Endothelial cell (in vitro differentiated cells): ENCODE results near the gene ARHGAP44. TPM values are rescaled to one million over a fixed set of nuclear protein-coding genes. Genes with fewer than 3 reads are reported as not detected.

ENCODE experiments used
- DNase-seq: peaks from one replicate; pipeline ENCODE4 v3.0.0; 2021; ENCODE audit warnings: low spot score
- H3K27ac Mint-ChIP-seq: one replicate; pipeline ENCODE4 v1.8.0; 2021; ENCODE audit warnings: mixed read lengths, inconsistent platforms; ENCODE audit not compliant: unreplicated experiment
- H3K27me3 Mint-ChIP-seq: one replicate; pipeline ENCODE4 v1.8.0; 2021; ENCODE audit warnings: mild to moderate bottlenecking, moderate library complexity, mixed read lengths, inconsistent platforms; ENCODE audit not compliant: unreplicated experiment
- H3K36me3 Mint-ChIP-seq: one replicate; pipeline ENCODE4 v1.8.0; 2021; ENCODE audit warnings: mild to moderate bottlenecking, low read depth, mixed read lengths, inconsistent platforms; ENCODE audit not compliant: unreplicated experiment
- H3K4me1 Mint-ChIP-seq: one replicate; pipeline ENCODE4 v1.8.0; 2021; ENCODE audit warnings: mild to moderate bottlenecking, mixed read lengths, inconsistent platforms; ENCODE audit not compliant: unreplicated experiment
- H3K4me3 Mint-ChIP-seq: one replicate; pipeline ENCODE4 v1.8.0; 2021; ENCODE audit warnings: mild to moderate bottlenecking, mixed read lengths, inconsistent platforms; ENCODE audit not compliant: unreplicated experiment
- H3K9me3 Mint-ChIP-seq: one replicate; pipeline ENCODE4 v1.8.0; 2021; ENCODE audit warnings: mixed read lengths, inconsistent platforms; ENCODE audit not compliant: unreplicated experiment
- CTCF ChIP-seq: fragments of 200-600 bp; sonication (generic); IDR thresholded peaks from one replicate; pipeline ENCODE4 v1.5.0; 2021; ENCODE audit warnings: antibody characterized with exemption; ENCODE audit not compliant: unreplicated experiment
- total RNA-seq: library from RNA; stranded (reverse); fragmentation: NEBNext Ultra II Directional; extraction: Animal tissue kit (Norgen Biotek cat#: 25700); gene quantifications from one replicate; pipeline ENCODE4 v1.2.1, GENCODE V29; 2021; ENCODE audit not compliant: unreplicated experiment

The ARHGAP44 gene
- total RNA-seq, 1 donor from 2014 or later: 11.5 TPM

- Mint-ChIP-seq H3K27ac (no peak overlapping the region), H3K4me3 (no peak overlapping the region)
Measured at GRCh38 chr17:12983991-12984884, 194.9 kb downstream of the ARHGAP44 start.

GRCh38 chr17:12985431-12986293 is 196.4 kb downstream of the ARHGAP44 start:
- Mint-ChIP-seq H3K4me1 (peaks cover 7% of the 10 kb centered on the region), H3K4me3 (no peak overlapping the region), H3K27ac (no peak overlapping the region), H3K27me3 (peaks cover 5% of the 10 kb centered on the region), H3K36me3 (peaks cover 8% of the 10 kb centered on the region), H3K9me3 (no peaks in the 10 kb centered on the region)
- no peak for TF ChIP-seq CTCF
- no peak for DNase-seq

More at GRCh38 chr17:12983991-12984884, 194.9 kb downstream of the ARHGAP44 start:
- H3K27me3 Mint-ChIP-seq: peaks cover 4% of the 10 kb centered on the region
- H3K9me3 Mint-ChIP-seq: no peaks in the 10 kb centered on the region
- no peaks in the 10 kb centered on the region for H3K36me3 Mint-ChIP-seq
- no peak for TF ChIP-seq CTCF
- H3K4me1 Mint-ChIP-seq: peaks cover 7% of the 10 kb centered on the region
- no peak for DNase-seq

GRCh38 chr17:12987120-12987519 is 197.8 kb downstream of the ARHGAP44 start:
- H3K4me1 Mint-ChIP-seq: peaks cover 7% of the 10 kb centered on the region
- H3K27me3 Mint-ChIP-seq: peaks cover 5% of the 10 kb centered on the region
- DNase-seq: no peak
- no peak overlapping the region for H3K4me3 Mint-ChIP-seq
- peaks cover 12% of the 10 kb centered on the region for H3K36me3 Mint-ChIP-seq
- no peak overlapping the region for H3K27ac Mint-ChIP-seq
- H3K9me3 Mint-ChIP-seq: no peaks in the 10 kb centered on the region
- TF ChIP-seq CTCF: no peak

- DNase-seq: no peak
- Mint-ChIP-seq H3K36me3 (peaks cover 24% of the 10 kb centered on the region), H3K4me1 (peaks cover 7% of the 10 kb centered on the region), H3K27ac (no peak overlapping the region), H3K4me3 (no peak overlapping the region), H3K9me3 (no peaks in the 10 kb centered on the region), H3K27me3 (peaks cover 6% of the 10 kb centered on the region)
- TF ChIP-seq CTCF: no peak
Measured at GRCh38 chr17:12990041-12990808, 200.9 kb downstream of the ARHGAP44 start.
